Stomach smooth muscle (tissue), 2 donors: ENCODE measurements around the gene SPATC1L.
"Not testable (repeated sequence)": the region's sequence is repeated elsewhere in the genome, so short reads cannot be mapped to it uniquely, and the experiment has no call there.

Source experiments
- H3K27ac ChIP-seq: one replicate; pipeline ENCODE4 v1.7.0; 2013; ENCODE audit warnings: mild to moderate bottlenecking, low read length, inconsistent platforms
- H3K27me3 ChIP-seq, 2 donors: one replicate each; pipeline ENCODE4 v1.7.0; 2013; ENCODE audit warnings: low read length in 2 of 2; ENCODE audit not compliant: insufficient read depth in 2 of 2, control insufficient read depth in 1 of 2
- H3K36me3 ChIP-seq, 2 donors: one replicate each; pipeline ENCODE4 v1.7.0; 2013; ENCODE audit warnings: low read length in 2 of 2; ENCODE audit not compliant: control insufficient read depth in 2 of 2, insufficient read depth in 2 of 2
- H3K4me1 ChIP-seq: one replicate; pipeline ENCODE4 v1.7.0; 2013; ENCODE audit warnings: low read length; ENCODE audit not compliant: control insufficient read depth, insufficient read depth
- H3K4me3 ChIP-seq, 2 donors: one replicate each; pipeline ENCODE4 v1.7.0; 2013; ENCODE audit warnings: low read length in 2 of 2
- H3K9ac ChIP-seq, 2 donors: one replicate each; pipeline ENCODE4 v1.7.0; 2013; ENCODE audit warnings: low read length in 2 of 2, mild to moderate bottlenecking in 1 of 2
- H3K9me3 ChIP-seq, 2 donors: one replicate each; pipeline ENCODE4 v1.7.0; 2013; ENCODE audit warnings: low read length in 2 of 2; ENCODE audit not compliant: control insufficient read depth in 2 of 2
- donor health status: healthy.
- donor health status: Pancreatic carcinoma.

The SPATC1L gene

GRCh38 chr21:46207006-46207919 lies 23.0 kb upstream of the SPATC1L start:
- H3K9ac ChIP-seq = no peak overlapping the region
- no peaks in the 10 kb centered on the region for H3K27me3 ChIP-seq
- no peak overlapping the region for H3K4me3 ChIP-seq
- H3K27ac ChIP-seq = no peak overlapping the region
- H3K4me1 ChIP-seq = no peaks in the 10 kb centered on the region
- H3K36me3 ChIP-seq = peaks cover 17 to 50% of the 10 kb centered on the region in 2 donors
- H3K9me3 ChIP-seq = no peaks in the 10 kb centered on the region

GRCh38 chr21:46206163-46207005 lies 22.1 kb upstream of the SPATC1L start:
- Histone ChIP-seq H3K27ac (no peak overlapping the region), H3K9ac (no peak overlapping the region), H3K36me3 (peaks cover 15 to 48% of the 10 kb centered on the region in 2 donors)

GRCh38 chr21:46205766-46206162 lies 21.5 kb upstream of the SPATC1L start:
- Histone ChIP-seq H3K9me3 (no peaks in the 10 kb centered on the region), H3K9ac (no peak overlapping the region), H3K27me3 (no peaks in the 10 kb centered on the region), H3K27ac (no peak overlapping the region), H3K36me3 (peaks cover 14 to 50% of the 10 kb centered on the region in 2 donors), H3K4me1 (no peaks in the 10 kb centered on the region), H3K4me3 (no peak overlapping the region)

More at GRCh38 chr21:46206163-46207005, 22.1 kb upstream of the SPATC1L start:
- Histone ChIP-seq H3K4me1 (no peaks in the 10 kb centered on the region), H3K9me3 (no peaks in the 10 kb centered on the region), H3K4me3 (no peak overlapping the region), H3K27me3 (no peaks in the 10 kb centered on the region)

- H3K36me3 ChIP-seq = peaks cover 14 to 49% of the 10 kb centered on the region in 2 donors
- no peaks in the 10 kb centered on the region for H3K4me1 ChIP-seq
- H3K9me3 ChIP-seq = no peaks in the 10 kb centered on the region
- no peak overlapping the region for H3K9ac ChIP-seq
- no peak overlapping the region for H3K4me3 ChIP-seq
- no peaks in the 10 kb centered on the region for H3K27me3 ChIP-seq
- no peak overlapping the region for H3K27ac ChIP-seq
These were observed 20.9 kb upstream of the SPATC1L start for GRCh38 chr21:46205166-46205565.

GRCh38 chr21:46203203-46203600 lies 18.9 kb upstream of the SPATC1L start:
- Histone ChIP-seq H3K4me1 (no peaks in the 10 kb centered on the region), H3K9ac (no peak overlapping the region), H3K36me3 (peaks cover 16 to 44% of the 10 kb centered on the region in 2 donors), H3K9me3 (no peaks in the 10 kb centered on the region), H3K27me3 (no peaks in the 10 kb centered on the region), H3K27ac (no peak overlapping the region), H3K4me3 (no peak overlapping the region)

GRCh38 chr21:46202592-46203202 lies 18.4 kb upstream of the SPATC1L start:
- H3K27me3 ChIP-seq = no peaks in the 10 kb centered on the region
- no peak overlapping the region for H3K9ac ChIP-seq
- peaks cover 16 to 41% of the 10 kb centered on the region in 2 donors for H3K36me3 ChIP-seq
- no peak overlapping the region for H3K27ac ChIP-seq
- no peaks in the 10 kb centered on the region for H3K9me3 ChIP-seq
- no peak overlapping the region for H3K4me3 ChIP-seq
- no peaks in the 10 kb centered on the region for H3K4me1 ChIP-seq

GRCh38 chr21:46200877-46201803 lies 16.9 kb upstream of the SPATC1L start:
- not testable (repeated sequence) for H3K9ac ChIP-seq, H3K9me3 ChIP-seq, H3K4me1 ChIP-seq, H3K4me3 ChIP-seq, H3K27me3 ChIP-seq, H3K27ac ChIP-seq
- H3K36me3 ChIP-seq = peaks cover 22 to 40% of the 10 kb centered on the region in 2 donors

- Histone ChIP-seq H3K36me3 (peaks cover 25 to 42% of the 10 kb centered on the region in 2 donors), H3K4me3 (no peak overlapping the region)
These were observed 15.4 kb upstream of the SPATC1L start for GRCh38 chr21:46199436-46200373.

GRCh38 chr21:46196733-46197132 lies 12.5 kb upstream of the SPATC1L start:
- H3K27me3 ChIP-seq = no peaks in the 10 kb centered on the region
- H3K4me1 ChIP-seq = peaks cover under 1% of the 10 kb centered on the region
- no peak overlapping the region for H3K9ac ChIP-seq
- H3K4me3 ChIP-seq = no peak overlapping the region
- H3K36me3 ChIP-seq = peaks cover 43 to 60% of the 10 kb centered on the region in 2 donors
- H3K9me3 ChIP-seq = no peaks in the 10 kb centered on the region
- no peak overlapping the region for H3K27ac ChIP-seq

More at GRCh38 chr21:46199436-46200373, 15.4 kb upstream of the SPATC1L start:
- Histone ChIP-seq H3K9me3 (no peaks in the 10 kb centered on the region), H3K9ac (no peak overlapping the region), H3K27ac (no peak overlapping the region), H3K27me3 (no peaks in the 10 kb centered on the region), H3K4me1 (no peaks in the 10 kb centered on the region)
